ENCODE data around the gene CHI3L1. TPM values are rescaled to one million over a fixed set of nuclear protein-coding genes. Genes with fewer than 3 reads are reported as not detected.

Gene CHI3L1
- polyA plus RNA-seq, 1 of the 3 experiments (the other 2 are of a cell fraction), result not detected

- TF ChIP-seq IRF3 (IDR thresholded peaks at IDR 0.05; ENCODE audit: low read depth, low read length) (no peak), POLR2AphosphoS5 (IDR thresholded peaks at IDR 0.05; ENCODE audit: low read depth, low read length) (no peak), GATA2 (CRISPR knock-in tag; IDR thresholded peaks at IDR 0.05) (no peak), USF1 (IDR thresholded peaks at IDR 0.05; ENCODE audit: borderline replicate concordance, low read depth) (no peak), RXRA (IDR thresholded peaks at IDR 0.05; ENCODE audit: borderline replicate concordance, low read depth) (no peak), PBX3 (IDR thresholded peaks at IDR 0.05) (no peak), RCOR1 (IDR thresholded peaks at IDR 0.05; ENCODE audit: low read length) (no peak), NFIC (IDR thresholded peaks at IDR 0.05; ENCODE audit: borderline replicate concordance) (no peak)
Measured at GRCh38 chr1:203152158-203153034, 34.1 kb downstream of the CHI3L1 start (continued).

- no peak for TF ChIP-seq IRF3 (IDR thresholded peaks at IDR 0.05; ENCODE audit: low read depth, low read length)
- no peak for TF ChIP-seq CTCF (IDR thresholded peaks at IDR 0.05)
- no peak for TF ChIP-seq PBX3 (IDR thresholded peaks at IDR 0.05)
- TF ChIP-seq RAD21 (IDR thresholded peaks at IDR 0.05; ENCODE audit: low read length), result no peak
- no peak for TF ChIP-seq NRF1 (IDR thresholded peaks at IDR 0.05; ENCODE audit: low read depth, low read length)
- no peak for TF ChIP-seq YY1 (IDR thresholded peaks at IDR 0.05; ENCODE audit: low read depth)
- no peak for TF ChIP-seq RXRA (IDR thresholded peaks at IDR 0.05; ENCODE audit: borderline replicate concordance, low read depth)
- TF ChIP-seq MXI1 (IDR thresholded peaks at IDR 0.05; ENCODE audit: low read depth, low read length), result no peak
- TF ChIP-seq GATA2 (CRISPR knock-in tag; IDR thresholded peaks at IDR 0.05), result no peak
- no peak for TF ChIP-seq ELF1 (IDR thresholded peaks at IDR 0.05)
- TF ChIP-seq SMC3 (IDR thresholded peaks at IDR 0.05; ENCODE audit: low read depth, low read length), result no peak
- TF ChIP-seq TCF12 (IDR thresholded peaks at IDR 0.05), result no peak
- no peak for TF ChIP-seq MEF2A (IDR thresholded peaks at IDR 0.05; ENCODE audit: borderline replicate concordance, low read depth)
- TF ChIP-seq EP300 (IDR thresholded peaks at IDR 0.05; ENCODE audit: borderline replicate concordance in 1 of 2, low read depth in 1 of 2, low read length in 1 of 2), result no peak
- TF ChIP-seq GABPA (IDR thresholded peaks at IDR 0.05; ENCODE audit: low read depth), result no peak
- TF ChIP-seq TAF1 (IDR thresholded peaks at IDR 0.05; ENCODE audit: borderline replicate concordance, low read depth, low read length), result no peak
- H3K27ac ChIP-seq (ENCODE audit: low read depth in 2 of 2, low read length in 1 of 2), result no peak overlapping the region
- H4K20me1 ChIP-seq (ENCODE audit: insufficient read depth), result no peaks in the 10 kb centered on the region
- ChIA-PET POLR2A (no interaction called here), CTCF (interaction anchor here (0.6 to 2.1 kb wide), 7 partner anchors 15 to 226 kb away, joined by 3 to 9 read pairs (median 3); no protein-coding TSS in a partner anchor)
- WGBS (ENCODE audit: low lambda C conversion rate), result 76% methylated on average over 9 of the region's 9 CpGs
- no peaks in the 10 kb centered on the region for H3K9me2 ChIP-seq
- H3K4me3 ChIP-seq (ENCODE audit: low read depth in 2 of 2, low read length in 1 of 2), result no peak overlapping the region
- H3F3A ChIP-seq (replicated peaks; ENCODE audit: insufficient read depth), result no peaks in the 10 kb centered on the region
- no peaks in the 10 kb centered on the region for H3K79me2 ChIP-seq (ENCODE audit: insufficient read depth)
- H3K4me2 ChIP-seq, result no peak overlapping the region
- no peaks in the 10 kb centered on the region for H3K27me3 ChIP-seq (ENCODE audit: insufficient read depth)
- peaks cover 31 to 43% of the 10 kb centered on the region in 2 experiments for H3K4me1 ChIP-seq (ENCODE audit: control insufficient read depth in 1 of 2, insufficient read depth in 2 of 2, low read depth in 1 of 2, low read length in 1 of 2)
- no peaks in the 10 kb centered on the region for H3K36me3 ChIP-seq (replicated peaks in 1 of 2; ENCODE audit: control insufficient read depth in 1 of 2, insufficient read depth in 2 of 2, low read length in 1 of 2)
- no peaks in the 10 kb centered on the region for H3K9me3 ChIP-seq
- H2AFZ ChIP-seq (ENCODE audit: low read depth), result no peak overlapping the region
- no peak overlapping the region for H3K9ac ChIP-seq
- DNase-seq, result no peak
Measured at GRCh38 chr1:203151362-203152157, 34.9 kb downstream of the CHI3L1 start.

Measured in SK-N-SH (cell line).